ENCODE measurements around the gene ADAMTS2. TPM values are rescaled to one million over a fixed set of nuclear protein-coding genes. Genes with fewer than 3 reads are reported as not detected.

The ADAMTS2 gene
- total and polyA plus RNA-seq, 2 of the 4 experiments (the other 2 are of a cell fraction): 19.0 to 58.8 TPM

DNA sequence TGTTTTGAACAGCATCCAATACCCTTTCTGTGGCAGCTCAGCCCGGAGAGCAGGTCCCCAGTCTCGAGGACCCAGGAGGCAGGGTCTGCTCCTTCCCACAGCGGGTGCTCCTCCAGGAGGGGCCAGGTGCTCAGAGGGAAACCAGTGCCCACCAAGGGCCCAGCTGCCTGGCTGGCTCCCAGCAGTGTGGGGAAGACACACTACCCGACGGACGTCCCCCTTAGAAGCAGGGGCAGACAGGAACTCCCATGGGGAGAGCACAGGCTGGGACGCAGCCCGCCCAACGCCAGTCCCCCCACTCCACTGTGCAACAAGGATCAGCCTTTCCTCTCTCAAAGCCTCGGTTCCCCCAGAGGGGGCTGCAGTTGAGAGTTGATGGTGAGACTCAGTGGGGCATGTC, 57.6 kb downstream of the ADAMTS2 start:
- no peak for TF ChIP-seq RAD21 (IDR thresholded peaks at IDR 0.05; ENCODE audit: low read length)
- TF ChIP-seq, protein P1, sequence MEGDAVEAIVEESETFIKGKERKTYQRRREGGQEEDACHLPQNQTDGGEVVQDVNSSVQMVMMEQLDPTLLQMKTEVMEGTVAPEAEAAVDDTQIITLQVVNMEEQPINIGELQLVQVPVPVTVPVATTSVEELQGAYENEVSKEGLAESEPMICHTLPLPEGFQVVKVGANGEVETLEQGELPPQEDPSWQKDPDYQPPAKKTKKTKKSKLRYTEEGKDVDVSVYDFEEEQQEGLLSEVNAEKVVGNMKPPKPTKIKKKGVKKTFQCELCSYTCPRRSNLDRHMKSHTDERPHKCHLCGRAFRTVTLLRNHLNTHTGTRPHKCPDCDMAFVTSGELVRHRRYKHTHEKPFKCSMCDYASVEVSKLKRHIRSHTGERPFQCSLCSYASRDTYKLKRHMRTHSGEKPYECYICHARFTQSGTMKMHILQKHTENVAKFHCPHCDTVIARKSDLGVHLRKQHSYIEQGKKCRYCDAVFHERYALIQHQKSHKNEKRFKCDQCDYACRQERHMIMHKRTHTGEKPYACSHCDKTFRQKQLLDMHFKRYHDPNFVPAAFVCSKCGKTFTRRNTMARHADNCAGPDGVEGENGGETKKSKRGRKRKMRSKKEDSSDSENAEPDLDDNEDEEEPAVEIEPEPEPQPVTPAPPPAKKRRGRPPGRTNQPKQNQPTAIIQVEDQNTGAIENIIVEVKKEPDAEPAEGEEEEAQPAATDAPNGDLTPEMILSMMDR (conservative IDR thresholded peaks at IDR 0.05; ENCODE audit: low read depth, low read length): no peak
- no peak for TF ChIP-seq CEBPB (IDR thresholded peaks at IDR 0.05; ENCODE audit: low read depth, low read length)
- TF ChIP-seq, protein P2, sequence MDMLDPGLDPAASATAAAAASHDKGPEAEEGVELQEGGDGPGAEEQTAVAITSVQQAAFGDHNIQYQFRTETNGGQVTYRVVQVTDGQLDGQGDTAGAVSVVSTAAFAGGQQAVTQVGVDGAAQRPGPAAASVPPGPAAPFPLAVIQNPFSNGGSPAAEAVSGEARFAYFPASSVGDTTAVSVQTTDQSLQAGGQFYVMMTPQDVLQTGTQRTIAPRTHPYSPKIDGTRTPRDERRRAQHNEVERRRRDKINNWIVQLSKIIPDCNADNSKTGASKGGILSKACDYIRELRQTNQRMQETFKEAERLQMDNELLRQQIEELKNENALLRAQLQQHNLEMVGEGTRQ (IDR thresholded peaks at IDR 0.05; ENCODE audit: low read depth, low read length): no peak
- no peak for TF ChIP-seq MXI1 (IDR thresholded peaks at IDR 0.05; ENCODE audit: borderline replicate concordance, low read depth, low read length)
- TF ChIP-seq SMC3 (IDR thresholded peaks at IDR 0.05; ENCODE audit: low read depth, low read length): no peak
- no peak for TF ChIP-seq MAFK (IDR thresholded peaks at IDR 0.05; ENCODE audit: low read depth, low read length)
- TF ChIP-seq, protein P3, sequence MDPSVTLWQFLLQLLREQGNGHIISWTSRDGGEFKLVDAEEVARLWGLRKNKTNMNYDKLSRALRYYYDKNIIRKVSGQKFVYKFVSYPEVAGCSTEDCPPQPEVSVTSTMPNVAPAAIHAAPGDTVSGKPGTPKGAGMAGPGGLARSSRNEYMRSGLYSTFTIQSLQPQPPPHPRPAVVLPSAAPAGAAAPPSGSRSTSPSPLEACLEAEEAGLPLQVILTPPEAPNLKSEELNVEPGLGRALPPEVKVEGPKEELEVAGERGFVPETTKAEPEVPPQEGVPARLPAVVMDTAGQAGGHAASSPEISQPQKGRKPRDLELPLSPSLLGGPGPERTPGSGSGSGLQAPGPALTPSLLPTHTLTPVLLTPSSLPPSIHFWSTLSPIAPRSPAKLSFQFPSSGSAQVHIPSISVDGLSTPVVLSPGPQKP (IDR thresholded peaks at IDR 0.05; ENCODE audit: borderline replicate concordance, low read depth, low read length): no peak
- no peak for TF ChIP-seq POLR2A (IDR thresholded peaks at IDR 0.05; ENCODE audit: low read depth, low read length)
- no peak for TF ChIP-seq RFX5 (IDR thresholded peaks at IDR 0.05; ENCODE audit: low read depth, low read length)
- TF ChIP-seq MAZ (IDR thresholded peaks at IDR 0.05; ENCODE audit: borderline replicate concordance, low read depth, low read length): no peak
- no peak for TF ChIP-seq FOS (IDR thresholded peaks at IDR 0.05; ENCODE audit: low read depth, low read length)
- no peak for TF ChIP-seq NFE2L2 (IDR thresholded peaks at IDR 0.05; ENCODE audit: low read depth, low read length)
- Histone ChIP-seq H3K14ac (replicated peaks; ENCODE audit: low read depth, low read length) (no peak overlapping the region), H3K4me1 (ENCODE audit: control insufficient read depth, insufficient read depth, low read length) (peaks cover 11% of the 10 kb centered on the region), H3K9me3 (ENCODE audit: control insufficient read depth, insufficient read depth, low read length) (no peaks in the 10 kb centered on the region), H3K23ac (ENCODE audit: low read depth, low read length) (no peak overlapping the region), H3K4ac (ENCODE audit: low read depth, low read length) (no peak overlapping the region), H3K4me2 (ENCODE audit: low read depth, low read length) (no peak overlapping the region), H2BK15ac (ENCODE audit: low read depth, low read length) (no peak overlapping the region), H3K79me1 (ENCODE audit: low read depth in 1 of 2, low read length in 2 of 2) (peaks cover 34 to 71% of the 10 kb centered on the region in 2 experiments), H3K27me3 (ENCODE audit: control insufficient read depth, insufficient read depth, low read length) (no peaks in the 10 kb centered on the region), H3K18ac (ENCODE audit: low read depth, low read length) (no peak overlapping the region), H3K36me3 (ENCODE audit: control insufficient read depth, insufficient read depth, low read length) (peaks cover 2% of the 10 kb centered on the region; the same call in 1 of the 2 replicates), H3K27ac (ENCODE audit: insufficient read depth, low read length) (no peak overlapping the region), H2BK20ac (ENCODE audit: low read depth, low read length) (no peak overlapping the region), H4K20me1 (ENCODE audit: insufficient read depth, low read length) (peaks cover 3% of the 10 kb centered on the region; the same call in 1 of the 2 replicates), H3K9me1 (ENCODE audit: insufficient read depth, low read length) (peaks cover 15% of the 10 kb centered on the region), H4K8ac (ENCODE audit: low read depth in 2 of 2, low read length in 2 of 2) (no peak overlapping the region), H3K56ac (ENCODE audit: extremely low read depth, insufficient read depth, low read length) (no peak overlapping the region), H2AK9ac (replicated peaks; ENCODE audit: low read depth, low read length, poor library complexity) (no peak overlapping the region), H2AK5ac (ENCODE audit: low read depth, low read length) (no peak overlapping the region), H2BK120ac (ENCODE audit: low read depth, low read length) (no peak overlapping the region), H4K91ac (ENCODE audit: insufficient read depth, low read depth, low read length) (no peak overlapping the region), H4K5ac (ENCODE audit: low read depth, low read length) (no peak overlapping the region), H2BK5ac (ENCODE audit: low read depth, low read length, poor library complexity, severe bottlenecking) (no peak overlapping the region), H3K9ac (ENCODE audit: low read depth, low read length) (no peak overlapping the region), H3K4me3 (ENCODE audit: insufficient read depth, low read depth, low read length) (no peak overlapping the region), H2AFZ (replicated peaks; ENCODE audit: low read length, poor library complexity) (no peak overlapping the region)
- BruUV-seq (replicated peaks): no TSS peak
- intact Hi-C loops (cut with micrococcal nuclease): no loop called here
- CTCF ChIA-PET: no interaction called here
- in situ Hi-C loops (cut with MboI; ENCODE audit: low sequenced_read_pairs): no loop called here
- ATAC-seq (ENCODE audit: low read depth) (no peak), DNase-seq (no peak)
- dilution Hi-C loops (cut with HindIII; ENCODE audit: low sequenced_read_pairs, unreplicated experiment): no loop called here
- 80% methylated on average over 3 of the region's 10 CpGs; no CpG with 5 or more reads in 1 of the 2 experiments for WGBS, 2 experiments (ENCODE audit: extremely low coverage in 2 of 2, insufficient read length in 1 of 2)
- POLR2A ChIA-PET (ENCODE audit: unreplicated experiment): no interaction called here
